HG03432 (cell line): Measurements from ENCODE around the gene RIMS4.

Experiments
- ATAC-seq: cut with Tn5 transposase; IDR thresholded peaks from one replicate; pipeline ENCODE4 v1.9.1; 2021; ENCODE audit warnings: mild to moderate bottlenecking, moderate library complexity; ENCODE audit not compliant: unreplicated experiment

The RIMS4 gene

DNA sequence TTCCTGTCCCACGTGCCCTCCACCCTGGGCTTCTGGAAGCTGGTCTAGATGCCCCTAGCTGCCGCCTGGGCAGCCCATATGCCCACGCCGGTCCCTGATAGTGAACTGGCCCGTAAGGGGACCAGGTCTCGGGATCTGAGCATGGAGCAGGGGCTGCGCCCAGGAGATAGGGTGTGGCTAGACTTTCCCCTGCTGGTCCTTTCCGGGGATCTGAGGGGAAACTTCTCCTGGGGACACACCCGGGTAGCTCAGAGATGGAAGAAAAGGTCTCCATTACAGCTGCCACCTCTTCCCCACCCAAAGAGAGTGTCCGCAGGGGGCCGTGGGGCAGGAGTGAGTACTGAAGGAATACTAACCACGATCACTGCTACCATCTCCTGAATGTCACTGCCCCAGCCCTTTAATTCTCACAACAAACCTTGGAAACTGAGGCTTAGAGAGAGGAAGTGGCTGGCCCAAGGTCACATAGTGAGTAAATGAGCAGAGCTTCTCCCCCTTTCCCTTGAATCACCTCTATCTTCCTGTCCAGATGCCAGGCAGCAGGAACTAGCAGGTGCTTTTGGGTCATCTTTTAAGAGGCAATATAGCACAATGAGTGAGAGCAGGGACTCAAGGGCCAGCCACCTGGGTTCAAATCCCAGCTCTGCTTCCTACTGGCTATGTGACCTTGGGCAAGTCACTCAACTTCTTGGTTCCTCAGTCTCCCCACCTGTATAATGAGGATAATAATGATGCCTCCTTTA, 107.0 kb downstream of the RIMS4 start:
- ATAC-seq = no peak

DNA sequence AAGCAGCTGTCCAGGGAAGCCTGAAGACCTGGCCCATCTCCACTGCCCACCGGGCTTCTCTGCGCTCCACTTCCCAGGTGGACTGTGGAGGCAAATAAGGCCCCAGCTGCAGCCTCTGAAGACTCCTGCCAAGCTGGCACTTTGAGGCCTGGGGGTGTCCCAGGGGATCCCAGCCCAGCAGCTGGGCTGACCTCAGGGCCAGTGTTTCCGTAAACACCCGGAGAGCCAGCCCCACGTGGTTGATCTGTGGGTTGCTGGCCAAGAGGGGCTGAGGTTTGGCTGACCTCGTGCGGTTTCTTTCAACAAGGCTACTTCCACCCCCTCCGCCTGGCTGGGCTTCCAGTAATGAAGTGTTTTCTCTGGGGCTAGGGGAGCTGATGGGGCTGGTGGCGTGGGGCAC, 107.6 kb downstream of the RIMS4 start:
- peak; percentile 47 for ATAC-seq

DNA sequence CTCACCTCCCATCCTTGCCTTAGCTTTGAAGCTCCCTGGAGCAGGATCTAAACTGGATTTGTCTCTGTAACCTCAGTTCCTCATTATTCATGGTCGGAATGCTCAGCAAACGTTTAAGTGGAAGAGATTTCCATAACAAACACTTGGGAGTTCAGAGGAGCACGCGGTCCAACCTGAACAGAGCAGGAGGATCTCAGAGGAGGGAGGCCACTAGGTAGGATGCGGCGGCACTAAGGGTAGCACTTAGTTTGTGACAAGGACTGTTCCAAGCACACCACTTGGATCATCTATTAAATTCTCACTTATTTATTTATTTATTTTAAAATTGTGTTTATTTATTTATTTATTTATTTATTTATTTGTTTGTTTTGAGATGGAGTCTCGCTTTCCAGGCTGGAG, 108.5 kb downstream of the RIMS4 start:
- ATAC-seq = no peak
